Caco-2 (cell line): ENCODE measurements around the gene SPOCK2. TPM values are rescaled to one million over a fixed set of nuclear protein-coding genes. Genes with fewer than 3 reads are reported as not detected.
A peak's percentile ranks its signal among the peaks of the same experiment; 100 is the strongest.

Experiments used
- BruUV-seq: library from RNA; stranded (reverse); fragments of 400-500 nt; replicated peaks from 2 replicates; lab custom pipeline; 2021; lab: Mats Ljungman, UMichigan
- CTCF ChIA-PET: fragments of 300-600 bp; sonication (Branson Sonifier 250); formaldehyde crosslinking; loops from one replicate; lab custom pipeline; 2022; ENCODE audit warnings: antibody characterized with exemption; lab: Charles Lee
- POLR2A ChIA-PET: fragments of 300-600 bp; sonication (Branson Sonifier 250); formaldehyde crosslinking; loops from one replicate; lab custom pipeline; 2022; ENCODE audit warnings: antibody characterized with exemption; lab: Charles Lee
- DNase-seq, 2 experiments: peaks; one replicate each; pipeline versions ENCODE4 v3.0.0 to v3.0.0-alpha.2; 2020 to 2022
- H3K27me3 ChIP-seq: replicated peaks from 2 replicates; pipeline ENCODE4 v1.6.0; 2011; ENCODE audit warnings: low read length; ENCODE audit not compliant: control insufficient read depth, insufficient read depth
- H3K36me3 ChIP-seq: 2 replicates; pipeline ENCODE4 v1.5.1; 2011; ENCODE audit warnings: low read length; ENCODE audit not compliant: control insufficient read depth, insufficient read depth
- H3K4me1 ChIP-seq: fragments of 250-450 bp; sonication (Bioruptor Pico); 2 replicates; pipeline ENCODE4 v1.5.1; 2020; ENCODE audit warnings: mild to moderate bottlenecking
- H3K4me3 ChIP-seq: 2 replicates; pipeline ENCODE4 v1.5.1; 2011; ENCODE audit warnings: low read depth, mild to moderate bottlenecking, control low read depth, low read length
- H3K9me3 ChIP-seq: fragments of 250-450 bp; sonication (Bioruptor Pico); 2 replicates; pipeline ENCODE4 v1.5.1; 2020; ENCODE audit warnings: mild to moderate bottlenecking, moderate library complexity
- H3K27ac Mint-ChIP-seq: one replicate; pipeline ENCODE4 v1.8.0; 2022; ENCODE audit warnings: mixed read lengths; ENCODE audit not compliant: unreplicated experiment
- H3K27me3 Mint-ChIP-seq: one replicate; pipeline ENCODE4 v1.8.0; 2022; ENCODE audit warnings: mixed read lengths; ENCODE audit not compliant: insufficient read depth, unreplicated experiment
- H3K36me3 Mint-ChIP-seq: one replicate; pipeline ENCODE4 v1.8.0; 2022; ENCODE audit warnings: mild to moderate bottlenecking, mixed read lengths; ENCODE audit not compliant: insufficient read depth, unreplicated experiment
- H3K4me1 Mint-ChIP-seq: one replicate; pipeline ENCODE4 v1.8.0; 2022; ENCODE audit warnings: low read depth, mixed read lengths; ENCODE audit not compliant: unreplicated experiment
- H3K4me3 Mint-ChIP-seq: one replicate; pipeline ENCODE4 v1.8.0; 2022; ENCODE audit warnings: mild to moderate bottlenecking, moderate library complexity, mixed read lengths; ENCODE audit not compliant: unreplicated experiment
- H3K9me3 Mint-ChIP-seq: one replicate; pipeline ENCODE4 v1.8.0; 2022; ENCODE audit warnings: mixed read lengths; ENCODE audit not compliant: unreplicated experiment
- CTCF ChIP-seq, 2 experiments: fragments of 200-600 bp in 1 of 2; IDR thresholded peaks; 1 replicate in 1 of 2; 2 replicates in 1 of 2; pipeline versions ENCODE4 v1.5.1 to v1.8.0; 2011 to 2022; ENCODE audit warnings: antibody characterized with exemption in 1 of 2, control low read depth in 1 of 2, inconsistent platforms in 1 of 2, low read depth in 1 of 2, low read length in 1 of 2, mild to moderate bottlenecking in 1 of 2, moderate library complexity in 1 of 2; ENCODE audit not compliant: insufficient read depth in 1 of 2, severe bottlenecking in 1 of 2, unreplicated experiment in 1 of 2
- intact Hi-C: fragments of 100-400 bp; cut with micrococcal nuclease; formaldehyde crosslinking; loops from one replicate; pipeline ENCODE4 v1.10.0; 2022; ENCODE audit not compliant: unreplicated experiment
- total RNA-seq: library from RNA; stranded (reverse); gene quantifications from 2 replicates; pipeline ENCODE4 v1.2.3, GENCODE V29; 2022

The SPOCK2 gene
- total RNA-seq, 1 experiment from 2014 or later = 1.6 TPM

DNA sequence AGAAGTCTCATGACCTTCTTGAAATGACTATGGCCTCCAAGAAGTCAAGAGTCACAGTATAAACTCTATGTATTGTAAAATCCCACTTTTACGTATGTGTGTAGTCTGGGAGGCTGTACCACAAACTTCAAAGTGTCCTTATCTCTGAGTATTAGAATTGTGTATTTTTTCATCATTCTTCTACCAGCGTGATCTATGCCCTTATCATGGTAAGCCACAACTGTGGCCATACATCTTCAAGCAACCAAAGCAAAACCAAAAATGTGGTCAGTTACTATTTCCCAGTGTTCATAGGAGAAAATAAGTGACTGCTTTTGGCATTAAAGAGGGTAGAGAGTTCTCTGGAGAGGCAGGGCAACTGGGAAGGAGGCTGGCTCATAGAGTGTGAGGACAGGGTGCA, 42.8 kb downstream of the SPOCK2 start:
- no peak for DNase-seq
- no peak for TF ChIP-seq CTCF (IDR thresholded peaks at IDR 0.05; ENCODE audit: insufficient read depth in 1 of 2, low read depth in 1 of 2, low read length in 1 of 2, severe bottlenecking in 1 of 2, unreplicated experiment in 1 of 2)
- no peaks in the 10 kb centered on the region for H3K27me3 Mint-ChIP-seq
- POLR2A ChIA-PET = no interaction called here
- no peaks in the 10 kb centered on the region for H3K27me3 ChIP-seq
- CTCF ChIA-PET = interaction anchor here (0.6 to 2.4 kb wide), 4 partner anchors 16 to 657 kb away, joined by 3 to 9 read pairs (median 6); no protein-coding TSS in a partner anchor
- H3K27ac Mint-ChIP-seq = peak overlapping the region; percentile 15
- intact Hi-C loops = loop anchor here (5.0 kb wide), 3 partner anchors 52 to 282 kb away; no protein-coding TSS in a partner anchor
- no peaks in the 10 kb centered on the region for H3K36me3 ChIP-seq
- no peak overlapping the region for H3K4me3 Mint-ChIP-seq
- no TSS peak for BruUV-seq
- H3K36me3 Mint-ChIP-seq = peaks cover 11% of the 10 kb centered on the region
- peaks cover 45% of the 10 kb centered on the region for H3K4me1 ChIP-seq
- no peak overlapping the region for H3K4me3 ChIP-seq
- peaks cover 41% of the 10 kb centered on the region for H3K4me1 Mint-ChIP-seq
- H3K9me3 ChIP-seq = 0 out of 2 replicates have a peak, but pooled peaks cover 6% of the 10 kb centered on the region
- peaks cover 18% of the 10 kb centered on the region for H3K9me3 Mint-ChIP-seq

GRCh38 chr10:72044417-72045041, 43.8 kb downstream of the SPOCK2 start:
- intact Hi-C loops = loop anchor here (5.0 kb wide), 3 partner anchors 53 to 283 kb away; no protein-coding TSS in a partner anchor
- no peaks in the 10 kb centered on the region for H3K27me3 ChIP-seq
- ChIA-PET POLR2A (no interaction called here), CTCF (interaction anchor here (0.6 to 1.6 kb wide), 5 partner anchors 17 to 172 kb away, joined by 3 to 5 read pairs (median 3); partner anchors contain the start of gene ASCC1)
- no peak overlapping the region for H3K4me3 Mint-ChIP-seq
- no TSS peak for BruUV-seq
- no peaks in the 10 kb centered on the region for H3K27me3 Mint-ChIP-seq
- peak overlapping the region; percentile 51 for H3K27ac Mint-ChIP-seq
- peaks cover 17% of the 10 kb centered on the region for H3K9me3 Mint-ChIP-seq
- no peak overlapping the region for H3K4me3 ChIP-seq
- peaks cover 41% of the 10 kb centered on the region for H3K4me1 Mint-ChIP-seq
- peak in 1 of 2 experiments; percentile 43 for TF ChIP-seq CTCF (IDR thresholded peaks at IDR 0.05; ENCODE audit: insufficient read depth in 1 of 2, low read depth in 1 of 2, low read length in 1 of 2, severe bottlenecking in 1 of 2, unreplicated experiment in 1 of 2)
- peak; percentile 36 to 39 for DNase-seq
- H3K36me3 ChIP-seq = no peaks in the 10 kb centered on the region
- H3K36me3 Mint-ChIP-seq = peaks cover 11% of the 10 kb centered on the region
- 0 out of 2 replicates have a peak, but pooled peaks cover 6% of the 10 kb centered on the region for H3K9me3 ChIP-seq
- H3K4me1 ChIP-seq = peaks cover 45% of the 10 kb centered on the region

- BruUV-seq = no TSS peak
- POLR2A ChIA-PET = interaction anchor here (0.7 kb wide), 1 partner anchor 13 kb away, joined by 3 read pairs; no protein-coding TSS in a partner anchor
- H3K27me3 ChIP-seq = no peaks in the 10 kb centered on the region
- CTCF ChIA-PET = interaction anchor here (0.7 to 1.4 kb wide), 3 partner anchors 127 to 294 kb away, joined by 3 to 4 read pairs (median 4); no protein-coding TSS in a partner anchor
- intact Hi-C loops = no loop called here
- Mint-ChIP-seq H3K27me3 (no peaks in the 10 kb centered on the region), H3K9me3 (peaks cover 10% of the 10 kb centered on the region), H3K36me3 (peaks cover 6% of the 10 kb centered on the region), H3K27ac (peak overlapping the region; percentile 90), H3K4me1 (peaks cover 42% of the 10 kb centered on the region), H3K4me3 (peak overlapping the region; percentile 21)
- no peak overlapping the region for H3K4me3 ChIP-seq
- DNase-seq = peak; percentile 50 to 52
- H3K9me3 ChIP-seq = 0 out of 2 replicates have a peak, but pooled peaks cover 6% of the 10 kb centered on the region
- no peaks in the 10 kb centered on the region for H3K36me3 ChIP-seq
- TF ChIP-seq CTCF (IDR thresholded peaks at IDR 0.05; ENCODE audit: insufficient read depth in 1 of 2, low read depth in 1 of 2, low read length in 1 of 2, severe bottlenecking in 1 of 2, unreplicated experiment in 1 of 2) = no peak
- H3K4me1 ChIP-seq = peaks cover 58% of the 10 kb centered on the region
Measured at GRCh38 chr10:72043016-72043834, 45.1 kb downstream of the SPOCK2 start.
